Activated CD4-positive, alpha-beta T cell treated with anti-CD3 and anti-CD28 coated beads, Interleukin-2, Interleukin-4, amounts not matched to agents 100 ng/mL and 50 ng/mL, durations not matched to agents 16 hours and 8 hours (primary cell): ENCODE measurements around the gene BEX1.
"Not testable (repeated sequence)": the region's sequence is repeated elsewhere in the genome, so short reads cannot be mapped to it uniquely, and the experiment has no call there.

Experiments
- DNase-seq: peaks from one replicate; pipeline ENCODE4 v3.0.0-alpha.2; 2020; ENCODE audit warnings: low spot score

BEX1 gene

DNA sequence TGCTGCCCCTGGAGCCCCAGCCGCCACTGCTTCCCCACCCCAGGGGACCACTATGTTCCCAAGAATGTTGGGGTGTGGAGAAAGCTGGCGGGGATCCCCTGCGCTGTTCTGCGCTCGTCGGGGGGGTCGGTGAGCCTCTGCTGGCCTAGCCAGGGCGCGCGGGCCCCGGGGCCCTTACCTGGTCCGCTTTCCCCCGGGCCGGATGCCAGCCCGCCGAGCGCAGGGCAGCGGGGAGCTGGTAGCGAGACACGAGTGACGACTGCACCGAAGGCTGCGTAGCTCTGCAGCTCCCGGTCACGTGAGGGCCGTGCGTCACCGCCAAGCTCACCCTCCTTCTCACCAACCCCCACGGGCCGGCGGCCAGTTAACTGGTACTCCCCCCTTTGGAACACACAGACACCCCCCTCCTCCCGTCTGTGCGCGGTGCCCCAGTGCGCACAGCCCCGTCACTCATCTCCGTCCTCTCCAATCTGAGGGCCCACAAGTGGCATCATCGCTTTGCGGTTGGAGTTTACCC, at the start of gene BEX1:
Gene BEX1, minus strand, starts transcription at position 254 of the 517 bp plus-strand sequence. CDS start 897 bp downstream, outside the sequence.
- peak; percentile 1 for DNase-seq

DNA sequence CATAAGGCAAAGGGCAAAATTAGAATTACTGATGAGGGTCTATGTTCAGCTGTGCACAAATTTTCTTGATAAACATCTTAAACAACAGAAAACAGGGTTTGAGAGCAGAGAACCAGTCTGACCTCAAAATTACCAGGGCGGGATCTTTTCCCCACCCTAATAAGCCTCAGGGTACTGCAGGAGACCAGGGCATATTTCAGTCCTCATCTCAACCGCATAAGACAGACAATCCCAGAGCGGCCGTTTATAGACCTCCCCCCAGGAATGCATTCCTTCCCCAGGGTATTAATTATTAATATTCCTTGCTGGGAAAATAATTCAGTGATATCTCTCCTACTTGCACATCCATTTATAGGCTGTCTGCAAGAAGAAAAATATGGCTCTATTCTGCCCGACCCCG, 45.5 kb upstream of the BEX1 start:
- DNase-seq: not testable (repeated sequence)

DNA sequence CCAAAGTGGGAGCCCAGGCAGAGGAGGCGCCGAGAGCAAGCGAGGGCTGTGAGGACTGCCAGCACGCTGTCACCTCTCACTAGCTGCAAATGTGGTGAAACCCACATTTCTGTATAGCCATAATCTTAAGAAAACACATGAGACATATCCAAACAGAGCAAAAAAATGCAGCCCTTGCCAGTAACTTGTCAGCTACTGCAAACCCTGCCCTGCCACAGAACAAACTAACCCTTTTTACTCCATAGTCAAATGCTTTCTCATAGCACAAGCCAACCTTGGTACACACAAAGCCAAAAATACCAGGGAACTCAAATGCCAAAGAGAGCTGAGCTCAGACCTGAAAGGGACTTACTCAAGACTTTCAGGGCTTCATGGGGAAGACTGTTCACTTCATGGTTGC, 43.9 kb upstream of the BEX1 start:
- DNase-seq: no peak

DNA sequence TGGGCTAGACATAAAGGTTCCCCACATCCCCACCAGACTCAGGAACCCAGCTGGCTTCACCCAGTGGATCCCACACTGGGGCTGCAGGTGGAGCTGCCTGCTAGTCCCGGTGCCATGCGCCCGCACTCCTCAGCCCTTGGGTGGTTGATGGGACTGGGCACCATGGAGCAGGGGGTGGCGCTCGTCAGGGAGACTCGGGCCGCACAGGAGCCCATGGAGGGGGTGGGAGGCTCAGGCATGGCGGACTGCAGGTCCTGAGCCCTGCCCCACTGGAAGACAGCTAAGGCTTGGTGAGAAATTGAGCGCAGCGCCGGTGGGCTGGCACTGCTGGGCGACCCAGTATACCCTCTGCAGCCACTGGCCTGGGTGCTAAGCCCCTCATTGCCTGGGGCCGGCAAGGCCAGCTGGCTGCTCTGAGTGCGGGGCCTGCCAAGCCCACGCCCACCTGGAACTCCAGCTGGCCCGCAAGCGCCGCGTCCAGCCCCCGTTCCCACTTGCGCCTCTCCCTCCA, 43.3 kb upstream of the BEX1 start:
- DNase-seq: not testable (repeated sequence)

DNA sequence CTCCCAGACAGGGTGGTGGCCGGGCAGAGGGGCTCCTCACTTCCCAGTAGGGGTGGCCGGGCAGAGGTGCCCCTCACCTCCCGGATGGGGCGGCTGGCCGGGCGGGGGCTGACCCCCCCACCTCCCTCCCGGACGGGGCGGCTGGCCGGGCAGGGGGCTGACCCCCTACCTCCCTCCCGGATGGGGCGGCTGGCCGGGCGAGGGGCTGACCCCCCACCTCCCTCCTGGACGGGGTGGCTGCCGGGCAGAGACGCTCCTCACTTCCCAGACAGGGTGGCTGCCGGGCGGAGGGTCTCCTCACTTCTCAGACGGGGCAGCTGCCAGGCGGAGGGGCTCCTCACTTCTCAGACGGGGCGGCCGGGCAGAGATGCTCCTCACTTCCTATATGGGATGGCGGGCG, 40.4 kb upstream of the BEX1 start:
- not testable (repeated sequence) for DNase-seq

DNA sequence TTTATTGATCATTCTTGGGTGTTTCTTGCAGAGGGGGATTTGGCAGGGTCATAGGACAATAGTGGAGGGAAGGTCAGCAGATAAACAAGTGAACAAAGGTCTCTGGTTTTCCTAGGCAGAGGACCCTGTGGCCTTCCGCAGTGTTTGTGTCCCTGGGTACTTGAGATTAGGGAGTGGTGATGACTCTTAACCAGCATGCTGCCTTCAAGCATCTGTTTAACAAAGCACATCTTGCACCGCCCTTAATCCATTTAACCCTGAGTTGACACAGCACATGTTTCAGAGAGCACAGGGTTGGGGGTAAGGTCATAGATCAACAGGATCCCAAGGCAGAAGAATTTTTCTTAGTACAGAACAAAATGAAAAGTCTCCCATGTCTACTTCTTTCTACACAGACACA, 39.9 kb upstream of the BEX1 start:
- DNase-seq: not testable (repeated sequence)

DNA sequence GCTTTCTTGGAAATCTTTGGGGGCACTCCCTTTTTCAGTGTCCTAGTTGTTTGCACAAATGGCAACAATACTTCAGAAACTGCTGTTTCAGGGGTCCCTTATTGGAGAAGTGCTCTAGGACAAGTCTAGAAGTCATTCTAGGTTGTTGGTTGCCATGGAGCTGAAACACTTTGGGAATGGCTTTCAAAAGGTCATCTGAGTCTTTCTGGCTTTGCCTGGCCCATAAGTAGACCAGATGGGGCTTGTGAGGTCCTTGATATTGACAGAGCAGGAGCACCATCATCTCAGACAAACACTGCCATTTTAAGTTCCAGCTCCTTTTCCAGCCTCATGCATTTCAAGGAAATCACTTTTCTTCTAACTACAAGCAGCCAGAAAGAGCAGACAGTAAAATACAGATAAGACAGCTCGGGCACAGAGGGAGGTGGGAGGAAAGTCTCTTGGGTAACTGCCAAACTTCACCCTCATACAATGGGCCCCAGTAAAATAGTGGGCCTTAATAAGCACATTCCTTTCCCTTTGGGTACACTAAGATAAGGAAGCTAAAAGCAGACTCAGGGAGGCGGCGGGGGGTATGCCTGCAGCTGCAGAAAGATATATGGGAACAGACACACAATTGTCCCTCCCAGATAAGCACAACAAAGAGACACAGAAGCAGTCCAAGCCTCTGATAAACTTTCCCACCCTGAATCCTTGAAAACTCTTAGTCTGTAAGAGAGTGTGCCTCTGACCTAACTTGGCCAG, 37.5 kb upstream of the BEX1 start:
- DNase-seq: no peak

DNA sequence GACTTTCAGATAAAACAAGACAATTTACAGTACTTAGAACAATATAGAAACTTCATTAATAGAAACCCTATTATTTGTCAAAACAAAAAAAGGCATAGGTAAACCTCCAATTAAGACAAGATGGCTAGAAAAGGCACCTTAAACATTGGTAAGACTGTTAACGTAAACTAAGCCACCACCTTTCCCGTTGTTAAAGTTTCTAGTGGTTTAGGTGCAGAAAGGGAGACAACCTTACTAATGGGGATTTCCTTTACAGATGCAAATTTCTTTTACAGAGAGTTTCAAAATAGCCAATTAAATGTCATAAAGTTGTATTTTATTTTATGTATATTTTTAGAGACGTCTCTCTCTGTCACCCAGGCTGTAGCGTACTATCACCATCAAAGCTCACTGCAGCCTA, 36.5 kb upstream of the BEX1 start:
- no peak for DNase-seq

DNA sequence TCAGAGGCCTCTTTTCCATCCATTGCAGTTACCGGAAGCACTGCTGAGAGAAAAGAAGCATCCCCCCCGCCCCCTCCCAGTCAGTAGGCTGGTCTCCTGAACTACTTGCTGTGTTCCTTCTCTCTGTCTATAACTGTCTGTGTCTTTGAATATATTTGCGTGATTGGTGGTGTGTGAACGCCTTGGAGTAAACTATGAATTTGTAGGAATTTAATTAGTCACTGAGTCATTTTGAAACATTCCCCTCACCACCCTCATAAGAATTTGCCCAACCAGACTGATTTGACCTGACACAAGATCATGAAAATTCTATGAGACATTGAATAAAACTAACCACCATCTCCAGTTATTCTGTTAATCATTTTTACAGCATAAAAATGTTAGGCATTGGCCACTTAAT, 35.7 kb upstream of the BEX1 start:
- DNase-seq: no peak

DNA sequence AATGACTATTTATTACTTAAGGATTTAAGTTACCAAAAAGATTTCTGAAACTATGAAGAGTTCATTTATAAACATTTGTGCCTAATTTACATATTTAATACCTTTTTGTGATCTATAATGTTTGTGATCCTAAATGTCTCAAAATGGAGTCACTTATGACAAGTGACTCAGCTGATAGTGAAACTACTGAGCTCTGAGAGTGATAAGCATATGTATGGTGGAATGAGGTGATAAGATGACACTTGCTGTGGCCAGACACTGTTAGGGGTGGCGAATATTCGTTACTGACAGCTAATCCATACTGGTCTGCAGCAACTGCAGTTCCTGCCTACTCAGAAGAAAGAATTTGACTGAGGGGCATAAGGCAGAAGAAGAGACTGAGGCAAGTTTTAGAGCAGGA, 34.5 kb upstream of the BEX1 start:
- no peak for DNase-seq

DNA sequence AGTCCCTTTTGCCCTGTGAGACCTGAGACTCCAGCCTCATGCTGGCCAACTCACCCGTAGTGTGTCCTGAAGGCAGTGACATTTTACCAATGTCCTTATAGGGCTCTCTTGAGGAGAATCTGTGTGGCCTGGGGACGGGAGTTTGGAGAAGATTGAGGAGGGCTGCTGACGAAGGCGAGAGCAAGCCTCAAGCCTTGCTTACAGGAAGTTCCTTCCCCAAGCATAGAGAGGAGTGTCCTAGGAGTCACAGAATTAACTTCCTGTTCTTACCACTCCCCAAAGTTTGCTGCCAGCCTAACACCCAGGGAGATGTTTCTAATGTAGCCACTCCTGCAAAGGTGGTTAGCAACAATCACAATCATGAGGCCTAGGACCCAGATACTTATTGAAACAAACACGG, 29.0 kb upstream of the BEX1 start, which contains the start of gene NXF3:
Gene NXF3, minus strand, starts transcription at position 202 of the 400 bp plus-strand sequence. Its CDS starts 120 bp downstream, at position 82.
- DNase-seq: no peak

DNA sequence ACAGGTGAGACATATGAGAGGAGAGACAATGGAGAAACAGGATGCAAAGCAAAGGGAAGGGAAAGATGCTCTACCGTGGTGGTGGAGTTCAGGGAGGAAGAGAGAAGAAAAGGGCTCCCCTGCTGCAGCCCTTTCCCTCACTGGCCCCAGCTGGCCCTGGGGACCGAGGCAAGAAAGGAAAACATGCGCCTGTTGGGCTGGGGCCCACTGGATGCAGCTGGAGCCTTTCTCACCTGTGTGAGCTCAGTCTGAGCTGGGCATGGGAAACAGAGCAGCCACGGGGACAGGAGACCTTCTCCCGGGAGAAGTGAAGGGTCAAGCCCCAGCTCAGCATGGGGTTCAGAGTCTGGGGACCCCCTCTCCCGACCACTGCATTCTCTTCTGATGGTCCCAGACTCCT, 17.1 kb upstream of the BEX1 start:
- DNase-seq: no peak

DNA sequence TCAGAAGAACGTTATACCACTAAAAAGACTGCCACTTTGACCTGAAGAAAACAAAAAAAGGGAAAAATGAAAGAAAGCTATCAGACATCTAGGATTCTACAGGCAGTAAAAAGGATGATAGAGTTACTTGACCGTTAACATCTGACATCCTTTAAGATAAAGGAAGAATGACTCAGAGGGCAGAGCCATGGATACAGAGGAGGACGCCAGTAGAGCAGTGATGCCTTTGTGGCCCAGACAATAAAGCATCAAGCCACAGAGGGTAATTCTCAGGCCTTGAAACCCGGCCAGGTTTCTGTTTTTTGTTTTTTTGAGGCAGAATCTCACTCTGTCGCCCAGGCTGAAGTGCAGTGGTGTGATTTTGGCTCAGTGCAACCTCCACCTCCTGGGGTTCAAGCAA, 9.5 kb upstream of the BEX1 start:
- DNase-seq: no peak

DNA sequence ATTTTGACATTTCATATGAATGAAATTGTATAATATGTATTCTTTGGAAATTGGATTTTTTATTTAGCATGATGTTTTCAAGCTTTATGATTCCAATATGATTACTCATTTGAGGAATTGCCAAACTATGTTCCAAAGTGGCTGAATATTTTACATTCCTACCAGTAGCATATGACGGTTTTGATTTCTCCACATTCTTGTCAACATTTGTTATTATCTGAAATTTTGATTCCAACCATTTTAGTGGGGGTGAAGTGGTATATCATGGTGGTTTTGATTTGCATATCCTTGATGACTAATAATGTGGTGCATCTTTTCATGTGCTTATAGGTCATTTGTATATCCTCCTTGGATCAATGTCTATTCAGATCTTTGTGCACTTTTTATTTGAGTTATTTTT, 2.6 kb upstream of the BEX1 start:
- no peak for DNase-seq

DNA sequence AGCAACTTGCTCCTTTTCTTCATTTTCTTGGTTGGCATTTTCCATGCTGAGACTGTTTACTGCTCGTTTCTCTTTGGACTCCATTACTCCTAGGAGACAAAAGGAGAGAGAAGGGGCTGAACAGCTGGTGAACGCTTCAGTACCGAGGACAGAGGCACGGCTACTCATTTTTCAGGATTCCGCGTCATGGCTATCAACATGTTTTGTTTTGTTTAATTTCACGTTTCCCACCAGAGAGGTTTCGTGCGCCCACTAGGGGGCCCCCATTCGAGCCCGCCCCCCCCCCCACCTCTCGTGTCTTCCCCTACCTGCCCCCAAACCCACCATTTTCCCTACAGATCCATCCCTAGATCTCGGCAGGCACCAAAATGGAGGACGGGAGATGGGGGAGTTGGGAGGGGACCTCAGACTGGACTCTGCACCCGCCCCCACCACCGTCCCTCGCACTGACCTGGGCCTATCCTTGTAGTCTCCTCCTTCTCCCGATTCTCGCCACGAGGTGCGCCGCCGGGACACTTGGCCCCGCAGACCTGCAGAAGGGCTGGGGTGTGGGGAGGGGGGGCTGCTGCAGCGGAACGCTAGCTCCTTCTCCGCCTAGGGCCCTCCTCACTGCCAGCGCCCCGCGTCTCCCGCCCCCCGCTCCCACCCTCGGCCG, 653 bp downstream of the BEX1 start:
- no peak for DNase-seq

DNA sequence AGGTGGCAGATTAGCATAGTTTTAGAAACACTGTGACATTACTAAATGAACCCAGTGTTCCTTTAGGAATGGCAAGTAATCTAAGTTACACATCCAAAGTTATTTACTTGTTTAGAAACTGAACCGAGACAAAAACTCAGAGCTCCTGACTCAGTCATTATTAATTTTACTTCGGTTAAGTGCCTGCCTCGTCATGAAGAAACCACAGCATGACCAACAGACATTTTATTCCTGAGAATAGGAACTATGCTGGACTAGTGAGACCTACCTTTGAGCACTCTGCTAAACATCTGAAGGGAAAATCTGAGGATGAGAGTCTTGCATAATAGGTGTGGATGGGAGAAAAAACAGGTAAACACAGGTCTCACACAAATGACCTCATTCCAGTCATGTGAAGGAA, 2.5 kb downstream of the BEX1 start:
- DNase-seq: no peak

DNA sequence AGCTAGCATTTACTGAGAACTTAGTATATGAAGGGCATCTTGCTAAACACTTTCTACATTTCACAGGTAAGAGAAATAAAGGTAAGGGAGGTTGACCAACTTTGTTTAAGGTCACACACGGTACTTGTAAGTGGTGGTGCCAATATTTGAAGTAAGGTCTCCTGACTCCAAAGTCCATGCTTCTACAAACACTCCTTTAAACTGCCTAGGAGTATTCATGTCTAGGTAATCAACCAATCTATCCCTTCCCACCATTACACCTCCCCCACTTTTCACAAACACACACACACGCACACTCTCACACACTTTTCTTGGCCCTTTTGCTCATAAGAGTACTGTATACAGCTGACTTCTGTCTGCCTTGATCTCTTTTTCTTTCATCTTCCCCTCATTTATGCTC, 7.1 kb downstream of the BEX1 start:
- no peak for DNase-seq

DNA sequence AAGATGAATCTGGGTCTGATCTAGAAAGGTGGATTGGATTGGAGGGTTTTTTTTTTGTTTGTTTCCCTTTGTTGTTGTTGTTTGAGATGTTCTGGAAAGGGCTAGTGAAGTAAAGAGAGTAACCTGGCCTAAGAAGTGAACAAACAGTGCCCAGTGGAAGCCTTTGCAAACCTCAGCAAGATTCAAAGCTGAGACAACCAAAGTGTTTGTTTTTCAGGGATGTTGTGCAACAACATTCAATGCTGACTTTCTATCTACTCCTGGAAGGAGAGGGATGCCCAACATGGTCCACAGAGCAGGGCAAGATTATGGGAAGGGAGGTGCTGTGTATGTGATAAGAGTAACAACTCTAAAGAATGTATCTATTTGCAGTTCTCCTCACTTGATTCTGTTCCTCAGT, 11.3 kb downstream of the BEX1 start:
- no peak for DNase-seq

DNA sequence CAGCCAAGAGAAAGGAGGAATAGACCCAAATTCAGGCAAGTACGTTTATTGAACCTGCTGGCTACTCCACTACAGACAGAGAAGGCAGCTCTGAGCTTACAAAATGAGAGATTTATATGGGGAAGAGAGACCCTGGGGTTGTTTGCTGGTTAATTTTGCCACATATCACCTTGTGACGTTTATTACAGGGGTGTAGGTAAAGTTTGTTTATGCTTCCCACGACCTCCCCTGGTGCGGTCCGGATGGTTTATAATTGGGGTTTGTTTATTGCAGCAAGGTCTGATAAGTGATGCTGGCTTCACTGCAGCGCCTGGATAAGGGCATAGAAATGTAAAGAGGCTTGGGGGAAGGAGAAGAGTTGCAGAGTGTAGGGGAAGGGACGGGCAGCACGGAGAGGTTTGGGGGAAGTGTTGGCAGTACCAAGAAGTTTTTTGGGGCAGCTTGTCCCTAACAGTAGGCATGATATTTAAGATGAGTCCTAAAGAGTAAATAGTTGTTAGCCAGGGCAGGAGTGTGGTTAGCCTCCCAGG, 12.6 kb downstream of the BEX1 start:
- no peak for DNase-seq

DNA sequence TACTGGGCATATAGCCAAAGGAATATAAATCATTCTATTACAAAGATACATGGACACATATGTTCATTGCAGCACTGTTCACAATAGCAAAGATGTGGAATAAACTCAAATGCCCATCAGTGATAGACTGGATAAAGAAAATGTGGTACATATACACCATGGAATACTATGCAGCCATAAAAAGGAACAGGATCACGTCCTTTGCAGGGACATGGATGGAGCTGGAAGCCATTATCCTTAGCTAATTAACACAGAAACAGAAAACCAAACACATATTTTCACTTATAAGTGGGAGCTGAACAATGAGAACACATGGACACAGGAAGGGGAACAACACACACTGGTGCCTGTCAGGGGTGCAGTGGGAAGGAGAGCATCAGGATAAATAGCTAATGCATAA, 30.6 kb downstream of the BEX1 start:
- not testable (repeated sequence) for DNase-seq

DNA sequence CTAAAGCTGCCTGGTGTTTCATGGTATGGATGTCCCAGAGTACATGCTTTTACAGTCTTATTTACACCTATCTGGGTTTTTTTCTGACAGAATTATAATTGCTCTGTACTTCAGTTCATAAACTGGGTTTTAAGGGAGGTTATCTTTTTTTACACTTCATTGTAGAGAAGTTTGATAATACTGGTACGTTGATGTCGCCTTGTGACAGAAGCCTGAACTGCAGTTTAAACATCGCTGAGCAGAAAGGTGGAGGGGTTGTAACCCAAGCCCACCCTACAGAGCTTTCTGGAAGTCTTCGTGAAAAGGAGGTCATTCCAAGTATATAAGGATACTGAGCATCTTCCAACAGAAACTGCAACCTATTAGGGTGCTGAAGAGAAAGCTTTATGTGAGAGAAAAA, 46.4 kb downstream of the BEX1 start:
- DNase-seq: no peak

DNA sequence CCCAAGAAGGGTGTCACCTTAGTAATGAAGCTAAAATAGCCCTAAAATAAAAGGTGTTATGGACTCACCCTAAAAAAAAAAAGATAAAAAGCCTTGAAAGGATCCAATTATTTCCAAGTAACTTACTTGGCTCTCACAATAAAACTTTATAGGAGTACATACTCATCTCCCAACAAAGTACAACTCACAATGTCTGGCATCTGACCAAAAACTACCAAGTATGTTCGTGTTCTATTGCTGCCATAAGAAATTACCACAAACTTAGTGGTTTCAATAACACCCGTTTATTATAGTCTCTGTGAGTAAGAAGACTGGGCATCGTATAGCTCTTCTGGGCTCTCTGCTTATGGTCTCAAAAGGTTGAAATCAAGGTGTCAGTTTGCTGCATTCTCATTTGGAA, 51.0 kb downstream of the BEX1 start:
- DNase-seq: no peak
